HepG2 (cell line): ENCODE data around the gene NOS1AP. TPM values are rescaled to one million over a fixed set of nuclear protein-coding genes. Genes with fewer than 3 reads are reported as not detected.

Experiments used
- ATAC-seq: fragments of 200-7000 bp; cut with Tn5 transposase; 3 replicates; pipeline ENCODE4 v1.9.1; 2020; ENCODE audit warnings: mild to moderate bottlenecking, moderate library complexity
- BruUV-seq: library from RNA; stranded (reverse); fragments of 400-500 nt; replicated peaks from 2 replicates; lab custom pipeline; 2021; lab: Mats Ljungman, UMichigan
- CTCF ChIA-PET: fragments of 300-600 bp; formaldehyde crosslinking; extraction: SDS; loops from one replicate; lab custom pipeline; 2021; ENCODE audit warnings: low total read pairs, inconsistent platforms, low intra/inter-chr PET ratio; lab: Yijun Ruan, JAX
- POLR2A ChIA-PET: fragments of 350-600 bp; sonication (Branson Sonifier 250); formaldehyde crosslinking; loops from one replicate; lab custom pipeline; 2020; ENCODE audit warnings: antibody characterized with exemption, inconsistent platforms; lab: Yijun Ruan, JAX
- DNase-seq: peaks from one replicate; pipeline ENCODE4 v3.0.0-alpha.2; 2015; ENCODE audit warnings: low spot score
- FAIRE-seq: peaks from 3 replicates; lab custom pipeline; 2011; peaks lifted over from hg19 to GRCh38; lab: Jason Lieb, UNC
- H2AFZ ChIP-seq: one replicate; pipeline ENCODE4 v1.6.1; 2011; ENCODE audit warnings: low read length, inconsistent platforms
- H3K27ac ChIP-seq: fragments of 300-600 bp; 3 replicates; pipeline ENCODE4 v1.8.0; 2011; ENCODE audit warnings: mixed run types, mild to moderate bottlenecking, mixed read lengths, low read length, inconsistent platforms; ENCODE audit not compliant: insufficient read depth; ENCODE audit errors: extremely low read length
- H3K27me3 ChIP-seq, 2 experiments: fragments of 200-600 bp in 1 of 2; 2 replicates in 1 of 2; 3 replicates in 1 of 2; pipeline versions ENCODE4 v1.6.0 to v1.8.0; 2011; ENCODE audit warnings: low read length in 2 of 2, mild to moderate bottlenecking in 2 of 2, moderate library complexity in 2 of 2, inconsistent platforms in 1 of 2; ENCODE audit not compliant: insufficient read depth in 2 of 2, control insufficient read depth in 1 of 2
- H3K36me3 ChIP-seq, 2 experiments: fragments of 200-600 bp in 1 of 2; replicated peaks in 1 of 2; 2 replicates in 1 of 2; 3 replicates in 1 of 2; pipeline versions ENCODE4 v1.5.1 to v1.8.0; 2011; ENCODE audit warnings: low read length in 2 of 2, inconsistent platforms in 1 of 2; ENCODE audit not compliant: insufficient read depth in 2 of 2, control insufficient read depth in 1 of 2
- H3K4me1 ChIP-seq: 2 replicates; pipeline ENCODE4 v1.5.1; 2012; ENCODE audit warnings: low read length, inconsistent platforms; ENCODE audit not compliant: insufficient read depth
- H3K4me2 ChIP-seq: 2 replicates; pipeline ENCODE4 v1.6.0; 2011; ENCODE audit warnings: low read depth, low read length, inconsistent platforms
- H3K4me3 ChIP-seq, 3 experiments: fragments of 200-600 bp in 1 of 3; sonication (generic), shearing (Covaris generic) in 1 of 3; replicated peaks in 1 of 3; 2 replicates each; pipeline ENCODE4 v1.5.1; 2011 to 2016; ENCODE audit warnings: low read length in 3 of 3, inconsistent platforms in 2 of 3, low read depth in 2 of 3, mild to moderate bottlenecking in 2 of 3, control low read depth in 1 of 3, mixed read lengths in 1 of 3; ENCODE audit not compliant: insufficient read depth in 1 of 3
- H3K79me2 ChIP-seq: one replicate; pipeline ENCODE4 v1.6.1; 2011; ENCODE audit warnings: low read length, inconsistent platforms; ENCODE audit not compliant: insufficient read depth
- H3K9ac ChIP-seq: 2 replicates; pipeline ENCODE4 v1.6.0; 2011; ENCODE audit warnings: mild to moderate bottlenecking, low read depth, low read length, inconsistent platforms; ENCODE audit not compliant: insufficient read depth
- H3K9me3 ChIP-seq: 2 replicates; pipeline ENCODE4 v1.5.1; 2012; ENCODE audit warnings: mild to moderate bottlenecking, low read length
- H4K20me1 ChIP-seq: 2 replicates; pipeline ENCODE4 v1.6.0; 2011; ENCODE audit warnings: inconsistent platforms, mild to moderate bottlenecking, low read length, moderate library complexity; ENCODE audit not compliant: insufficient read depth
- AGO2 ChIP-seq: fragments of 200-400 bp; formaldehyde crosslinking; optimal IDR thresholded peaks from 2 replicates; pipeline ENCODE3; 2017; ENCODE audit warnings: mild to moderate bottlenecking, low read depth, low read length, moderate library complexity
- MIER2 ChIP-seq: IDR thresholded peaks from 2 replicates; pipeline ENCODE4 v1.6.1; 2016; ENCODE audit warnings: missing biosample characterization, missing genetic modification reagents
- NCOA2 ChIP-seq: sonication (generic); formaldehyde crosslinking; IDR thresholded peaks from 2 replicates; pipeline ENCODE4 v1.8.0; 2022; ENCODE audit warnings: inconsistent platforms
- ZC3H13 ChIP-seq: sonication (generic); formaldehyde crosslinking; IDR thresholded peaks from 2 replicates; pipeline ENCODE4 v1.8.1; 2023; ENCODE audit warnings: mild to moderate bottlenecking, missing genetic modification reagents, moderate library complexity
- ZNF225 ChIP-seq: sonication (generic); formaldehyde crosslinking; IDR thresholded peaks from 2 replicates; pipeline ENCODE4 v1.4.0; 2020; ENCODE audit warnings: mild to moderate bottlenecking, missing genetic modification reagents
- ZNF572 ChIP-seq: sonication (generic); formaldehyde crosslinking; IDR thresholded peaks from 2 replicates; pipeline ENCODE4 v1.5.1; 2020; ENCODE audit warnings: mild to moderate bottlenecking, missing genetic modification reagents
- ZNF672 ChIP-seq: sonication (generic); formaldehyde crosslinking; IDR thresholded peaks from 2 replicates; pipeline ENCODE4 v1.8.1; 2022; ENCODE audit warnings: missing genetic modification reagents
- ZNF782 ChIP-seq: sonication (generic); formaldehyde crosslinking; IDR thresholded peaks from 2 replicates; pipeline ENCODE4 v1.4.0; 2020; ENCODE audit warnings: missing genetic modification reagents, mild to moderate bottlenecking, borderline replicate concordance
- WGBS: methylation state at CpG from one replicate; pipeline ENCODE4 v1.1.6; 2017; ENCODE audit warnings: low lambda C conversion rate; 5-methylcytosine and 5-hydroxymethylcytosine counted together
- in situ Hi-C: cut with HindIII; loops from 2 replicates; pipeline ENCODE4 v1.10.0; 2017; ENCODE audit warnings: low pct_unique_long_range_greater_than_20kb; ENCODE audit not compliant: extremely low pct_ligation_motif_present
- intact Hi-C: fragments of 100-400 bp; cut with micrococcal nuclease; formaldehyde crosslinking; loops from one replicate; pipeline ENCODE4 v1.10.0; 2022; ENCODE audit not compliant: unreplicated experiment
- polyA plus RNA-seq, 8 experiments: library from polyadenylated mRNA; depleted of rRNA in 3 of 8; stranded (reverse) in 7 of 8; unstranded in 1 of 8; fragments of >200 nt; fragmentation: Illumina TruSeq in 4 of 8; extraction: Trizol in 4 of 8; gene quantifications; 2 replicates each; pipeline versions ENCODE4 v1.2.1 to v1.2.3, GENCODE V29; 2011 to 2016; ENCODE audit warnings: low read depth in 4 of 8, missing spikeins in 1 of 8, mixed read lengths in 1 of 8; ENCODE audit not compliant: insufficient read depth in 1 of 8
- total RNA-seq, 5 experiments: library from RNA; depleted of rRNA; stranded (reverse); fragments of >200 nt; fragmentation: Illumina TruSeq; extraction: Trizol; gene quantifications; 2 replicates each; pipeline ENCODE4 v1.2.3, GENCODE V29; 2016; ENCODE audit warnings: low read depth in 1 of 5
- TF ChIP-seq, protein P1 (sequence below): conservative IDR thresholded peaks from 2 replicates; pipeline ENCODE4 v1.6.1; 2018; ENCODE audit warnings: missing genetic modification reagents
- TF ChIP-seq, protein P2 (sequence below): sonication (generic); formaldehyde crosslinking; IDR thresholded peaks from 2 replicates; pipeline ENCODE4 v1.8.0; 2022; ENCODE audit warnings: mild to moderate bottlenecking, missing genetic modification reagents, borderline replicate concordance
- TF ChIP-seq, protein P3 (sequence below): sonication (generic); formaldehyde crosslinking; IDR thresholded peaks from 2 replicates; pipeline ENCODE4 v1.8.1; 2022; ENCODE audit warnings: low read depth, mild to moderate bottlenecking, missing genetic modification reagents

The NOS1AP gene
- total and polyA plus RNA-seq, 2 of the 13 experiments (the other 11 are each of a cell fraction or from before 2014, with no cell fraction given): 2.0 to 3.3 TPM

- ChIA-PET POLR2A (no interaction called here), CTCF (no interaction called here)
- no peak for ATAC-seq
- no peak for FAIRE-seq
- H3K4me2 ChIP-seq: no peak overlapping the region
- no peak overlapping the region for H3K27ac ChIP-seq
- H4K20me1 ChIP-seq: no peaks in the 10 kb centered on the region
- no peaks in the 10 kb centered on the region for H3K79me2 ChIP-seq
- H3K36me3 ChIP-seq: peaks cover 12 to 38% of the 10 kb centered on the region in 2 experiments; a peak in 4 of 5 replicates
- no peak overlapping the region for H3K9ac ChIP-seq
- no peak overlapping the region for H3K4me3 ChIP-seq
- TF ChIP-seq ZNF572 (CRISPR knock-in tag) (no peak), AGO2 (peak; percentile 48)
- in situ Hi-C loops (no loop called here), intact Hi-C loops (no loop called here)
- WGBS: 95% methylated on average over 24 of the region's 36 CpGs
- no peaks in the 10 kb centered on the region for H3K9me3 ChIP-seq
- H3K27me3 ChIP-seq: no peaks in the 10 kb centered on the region
- no peak overlapping the region for H2AFZ ChIP-seq
- BruUV-seq: no TSS peak
- peaks cover 3% of the 10 kb centered on the region for H3K4me1 ChIP-seq
- DNase-seq: no peak
Observed at GRCh38 chr1:162367073-162367472, 297.6 kb downstream of the NOS1AP start.

GRCh38 chr1:162367772-162368171 is 298.3 kb downstream of the NOS1AP start:
- Histone ChIP-seq H3K79me2 (no peaks in the 10 kb centered on the region), H3K4me1 (peaks cover 10% of the 10 kb centered on the region), H3K27ac (no peak overlapping the region), H3K4me2 (no peak overlapping the region), H2AFZ (no peak overlapping the region), H3K4me3 (no peak overlapping the region), H3K27me3 (no peaks in the 10 kb centered on the region), H3K36me3 (peaks cover 12 to 37% of the 10 kb centered on the region in 2 experiments; a peak in 4 of 5 replicates), H4K20me1 (no peaks in the 10 kb centered on the region), H3K9ac (no peak overlapping the region), H3K9me3 (no peaks in the 10 kb centered on the region)
- in situ Hi-C loops (no loop called here), intact Hi-C loops (no loop called here)
- POLR2A ChIA-PET: no interaction called here
- ATAC-seq: no peak
- DNase-seq: no peak
- BruUV-seq: no TSS peak
- CTCF ChIA-PET: no interaction called here
- WGBS: 98% methylated on average over 10 of the region's 10 CpGs
- no peak for FAIRE-seq
- TF ChIP-seq, protein P1, sequence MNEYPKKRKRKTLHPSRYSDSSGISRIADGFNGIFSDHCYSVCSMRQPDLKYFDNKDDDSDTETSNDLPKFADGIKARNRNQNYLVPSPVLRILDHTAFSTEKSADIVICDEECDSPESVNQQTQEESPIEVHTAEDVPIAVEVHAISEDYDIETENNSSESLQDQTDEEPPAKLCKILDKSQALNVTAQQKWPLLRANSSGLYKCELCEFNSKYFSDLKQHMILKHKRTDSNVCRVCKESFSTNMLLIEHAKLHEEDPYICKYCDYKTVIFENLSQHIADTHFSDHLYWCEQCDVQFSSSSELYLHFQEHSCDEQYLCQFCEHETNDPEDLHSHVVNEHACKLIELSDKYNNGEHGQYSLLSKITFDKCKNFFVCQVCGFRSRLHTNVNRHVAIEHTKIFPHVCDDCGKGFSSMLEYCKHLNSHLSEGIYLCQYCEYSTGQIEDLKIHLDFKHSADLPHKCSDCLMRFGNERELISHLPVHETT (CRISPR knock-in tag): no peak
- TF ChIP-seq ZNF782 (CRISPR knock-in tag): no peak
- TF ChIP-seq ZNF672: no peak
- TF ChIP-seq, protein P2, sequence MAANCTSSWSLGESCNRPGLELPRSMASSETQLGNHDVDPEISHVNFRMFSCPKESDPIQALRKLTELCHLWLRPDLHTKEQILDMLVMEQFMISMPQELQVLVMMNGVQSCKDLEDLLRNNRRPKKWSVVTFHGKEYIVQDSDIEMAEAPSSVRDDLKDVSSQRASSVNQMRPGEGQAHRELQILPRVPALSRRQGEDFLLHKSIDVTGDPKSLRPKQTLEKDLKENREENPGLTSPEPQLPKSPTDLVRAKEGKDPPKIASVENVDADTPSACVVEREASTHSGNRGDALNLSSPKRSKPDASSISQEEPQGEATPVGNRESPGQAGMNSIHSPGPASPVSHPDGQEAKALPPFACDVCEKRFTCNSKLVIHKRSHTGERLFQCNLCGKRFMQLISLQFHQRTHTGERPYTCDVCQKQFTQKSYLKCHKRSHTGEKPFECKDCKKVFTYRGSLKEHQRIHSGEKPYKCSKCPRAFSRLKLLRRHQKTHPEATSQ (CRISPR knock-in tag): no peak
- TF ChIP-seq MIER2: no peak
- TF ChIP-seq ZC3H13 (CRISPR knock-in tag): no peak
- TF ChIP-seq, protein P3, sequence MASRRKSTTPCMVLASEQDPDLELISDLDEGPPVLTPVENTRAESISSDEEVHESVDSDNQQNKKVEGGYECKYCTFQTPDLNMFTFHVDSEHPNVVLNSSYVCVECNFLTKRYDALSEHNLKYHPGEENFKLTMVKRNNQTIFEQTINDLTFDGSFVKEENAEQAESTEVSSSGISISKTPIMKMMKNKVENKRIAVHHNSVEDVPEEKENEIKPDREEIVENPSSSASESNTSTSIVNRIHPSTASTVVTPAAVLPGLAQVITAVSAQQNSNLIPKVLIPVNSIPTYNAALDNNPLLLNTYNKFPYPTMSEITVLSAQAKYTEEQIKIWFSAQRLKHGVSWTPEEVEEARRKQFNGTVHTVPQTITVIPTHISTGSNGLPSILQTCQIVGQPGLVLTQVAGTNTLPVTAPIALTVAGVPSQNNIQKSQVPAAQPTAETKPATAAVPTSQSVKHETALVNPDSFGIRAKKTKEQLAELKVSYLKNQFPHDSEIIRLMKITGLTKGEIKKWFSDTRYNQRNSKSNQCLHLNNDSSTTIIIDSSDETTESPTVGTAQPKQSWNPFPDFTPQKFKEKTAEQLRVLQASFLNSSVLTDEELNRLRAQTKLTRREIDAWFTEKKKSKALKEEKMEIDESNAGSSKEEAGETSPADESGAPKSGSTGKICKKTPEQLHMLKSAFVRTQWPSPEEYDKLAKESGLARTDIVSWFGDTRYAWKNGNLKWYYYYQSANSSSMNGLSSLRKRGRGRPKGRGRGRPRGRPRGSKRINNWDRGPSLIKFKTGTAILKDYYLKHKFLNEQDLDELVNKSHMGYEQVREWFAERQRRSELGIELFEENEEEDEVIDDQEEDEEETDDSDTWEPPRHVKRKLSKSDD (CRISPR knock-in tag): no peak
- no peak for TF ChIP-seq NCOA2 (CRISPR knock-in tag)
- no peak for TF ChIP-seq ZNF225 (CRISPR knock-in tag)
